OCI-LY3 (cell line): Measurements from ENCODE around the gene TAS1R2.

ENCODE experiments used
- CTCF ChIP-seq: fragments of 200-600, 300-600 bp; sonication (generic); IDR thresholded peaks from 2 replicates; pipeline ENCODE4 v1.5.1; 2014; ENCODE audit warnings: antibody characterized with exemption, low read length, low read depth
- EZH2phosphoT487 ChIP-seq: fragments of 200-600 bp; shearing (Covaris generic); IDR thresholded peaks from 2 replicates; pipeline ENCODE4 v1.6.1; 2018; ENCODE audit warnings: antibody characterized with exemption, mixed run types, low read depth

GRCh38 chr1:18840145-18840544, 19.3 kb downstream of the TAS1R2 start:
- TF ChIP-seq CTCF (no peak), EZH2phosphoT487 (no peak)
